Amniotic stem cell (primary cell): Measurements from ENCODE around the gene SYCE1L.
"Not testable (repeated sequence)": the region's sequence is repeated elsewhere in the genome, so short reads cannot be mapped to it uniquely, and the experiment has no call there.

Experiments
- DNase-seq: peaks from one replicate; lab custom pipeline; 2025; lab: John Stamatoyannopoulos, UW

Gene SYCE1L, protein sequence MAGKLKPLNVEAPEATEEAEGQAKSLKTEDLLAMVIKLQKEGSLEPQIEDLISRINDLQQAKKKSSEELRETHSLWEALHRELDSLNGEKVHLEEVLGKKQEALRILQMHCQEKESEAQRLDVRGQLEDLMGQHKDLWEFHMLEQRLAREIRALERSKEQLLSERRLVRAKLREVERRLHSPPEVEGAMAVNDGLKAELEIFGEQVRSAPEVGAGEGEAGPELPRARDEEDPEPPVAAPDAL

DNA sequence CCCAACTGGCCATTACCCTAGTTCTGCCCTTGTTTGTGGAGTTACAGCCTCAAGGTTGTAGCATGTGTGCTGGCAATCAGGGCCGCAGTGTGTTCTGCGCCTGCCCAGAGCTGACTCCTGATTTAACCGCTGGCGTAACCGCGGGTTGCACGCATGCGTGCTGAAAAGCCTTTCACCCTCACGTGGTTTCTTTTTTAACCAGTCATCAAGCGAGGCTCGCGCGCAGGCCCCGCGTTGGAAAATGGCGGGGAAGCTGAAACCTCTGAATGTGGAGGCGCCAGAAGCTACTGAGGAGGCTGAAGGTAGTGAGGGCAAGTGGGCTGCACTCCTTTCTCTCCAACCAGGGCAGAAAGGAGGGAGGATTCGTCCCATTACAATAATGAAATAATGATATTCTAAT is at the start of gene SYCE1L:
Gene SYCE1L, plus strand, starts transcription at position 198 of the 400 bp plus-strand sequence. Its CDS starts 44 bp downstream, at position 242.
- DNase-seq, result no peak

DNA sequence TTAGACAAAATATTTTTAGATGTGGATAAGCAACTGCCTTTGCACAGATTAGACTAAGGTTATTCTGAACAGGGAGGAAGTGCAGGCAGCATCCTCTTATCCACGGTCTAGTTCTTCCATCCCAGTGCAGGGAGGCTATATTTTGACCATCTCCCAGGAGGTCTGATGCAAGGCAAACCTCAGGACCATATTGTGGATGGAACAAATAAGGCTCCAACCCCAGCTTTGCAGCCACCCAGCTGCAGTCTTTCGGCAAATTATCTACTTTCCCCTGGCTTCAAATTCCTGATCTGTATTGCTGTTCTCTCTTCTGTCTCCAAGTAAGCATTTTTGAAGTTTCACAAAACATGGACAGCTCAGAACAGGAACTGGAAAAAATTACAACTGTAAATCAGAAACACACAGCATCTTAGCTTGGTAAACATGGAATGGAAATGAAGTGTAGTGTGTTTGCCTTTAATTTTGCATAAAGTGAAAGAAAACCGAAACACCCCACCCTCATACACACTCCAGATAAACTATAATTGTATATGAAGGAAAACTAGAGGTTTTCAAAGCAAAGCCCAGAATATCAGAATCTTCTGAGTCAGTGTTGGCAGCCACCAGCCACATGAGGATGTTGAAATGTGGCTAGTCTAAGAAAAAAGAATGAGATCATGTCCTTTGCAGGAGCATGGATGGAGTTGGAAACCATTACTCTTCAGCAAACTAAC is 41.7 kb upstream of the SYCE1L start:
- no peak for DNase-seq

GRCh38 chr16:77158293-77158692 is 40.9 kb upstream of the SYCE1L start:
- DNase-seq, result no peak

GRCh38 chr16:77165006-77165405 is 34.2 kb upstream of the SYCE1L start:
- no peak for DNase-seq

DNA sequence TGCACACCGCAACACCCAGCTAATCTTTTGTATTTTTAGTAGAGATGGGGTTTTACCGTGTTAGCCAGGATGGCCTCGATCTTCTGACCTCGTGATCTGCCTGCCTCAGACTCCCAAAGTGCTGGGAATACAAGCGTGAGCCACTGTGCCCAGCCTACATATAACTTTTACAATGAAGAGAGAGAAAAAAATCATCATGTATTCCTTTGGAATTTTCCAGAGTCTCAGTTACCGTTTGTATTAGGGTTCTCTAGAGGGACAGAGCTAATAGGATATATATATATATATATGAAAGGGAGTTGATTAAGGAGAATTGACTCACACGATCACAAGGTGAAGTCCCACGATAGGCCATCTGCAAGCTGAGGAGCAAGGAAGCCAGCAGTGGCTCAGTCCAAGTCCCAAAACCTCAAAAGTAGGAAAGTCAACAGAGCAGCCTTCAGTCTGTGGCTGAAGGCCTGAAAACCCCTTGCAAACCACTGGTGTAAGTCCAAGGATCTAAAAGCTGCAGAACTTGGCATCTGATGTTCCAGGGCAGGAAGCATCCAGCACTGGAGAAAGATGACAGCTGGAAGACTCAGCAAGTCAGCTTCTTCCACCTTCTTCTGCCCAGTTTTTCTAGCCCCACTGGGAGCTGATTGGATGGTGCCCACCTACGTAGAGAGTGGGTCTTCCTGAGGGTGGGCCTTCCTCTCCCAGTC is 33.5 kb upstream of the SYCE1L start:
- DNase-seq, result not testable (repeated sequence)

DNA sequence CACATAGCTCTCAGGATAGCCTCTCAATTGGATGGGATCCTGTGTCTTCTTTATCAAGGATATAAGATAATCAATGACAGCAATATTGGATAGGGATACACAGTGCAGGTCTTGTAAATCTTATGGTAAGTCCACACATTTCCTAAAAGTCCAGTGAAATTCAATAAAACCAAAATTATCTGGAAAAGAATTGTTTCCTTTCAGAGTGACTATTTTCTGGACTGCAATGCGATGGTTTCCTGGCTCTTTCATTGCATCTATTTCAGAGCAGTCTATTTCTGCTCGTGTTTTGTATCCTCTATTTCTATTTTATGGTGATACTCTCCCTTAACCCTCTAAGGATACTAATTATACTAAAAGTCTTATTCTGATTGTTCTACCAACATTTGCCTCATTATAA is 32.5 kb upstream of the SYCE1L start:
- DNase-seq, result no peak

DNA sequence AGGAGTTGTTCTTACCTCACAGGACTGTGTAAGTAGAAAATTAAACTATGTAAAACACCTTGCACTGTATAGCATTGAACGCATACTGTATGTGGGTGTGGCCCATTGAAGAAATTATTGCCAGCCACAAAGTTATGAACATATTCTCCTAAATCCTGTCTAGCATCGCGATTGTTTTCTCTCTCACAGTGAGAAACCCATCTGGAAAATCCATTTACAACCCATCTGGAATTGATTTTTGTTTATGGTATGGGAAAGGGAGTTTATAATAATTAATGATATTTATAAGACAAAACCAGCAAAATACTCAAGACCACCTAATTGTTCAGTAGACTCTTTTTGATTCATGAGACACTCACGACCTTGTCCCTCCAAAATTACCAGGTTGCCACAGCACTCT is 30.3 kb upstream of the SYCE1L start:
- no peak for DNase-seq

DNA sequence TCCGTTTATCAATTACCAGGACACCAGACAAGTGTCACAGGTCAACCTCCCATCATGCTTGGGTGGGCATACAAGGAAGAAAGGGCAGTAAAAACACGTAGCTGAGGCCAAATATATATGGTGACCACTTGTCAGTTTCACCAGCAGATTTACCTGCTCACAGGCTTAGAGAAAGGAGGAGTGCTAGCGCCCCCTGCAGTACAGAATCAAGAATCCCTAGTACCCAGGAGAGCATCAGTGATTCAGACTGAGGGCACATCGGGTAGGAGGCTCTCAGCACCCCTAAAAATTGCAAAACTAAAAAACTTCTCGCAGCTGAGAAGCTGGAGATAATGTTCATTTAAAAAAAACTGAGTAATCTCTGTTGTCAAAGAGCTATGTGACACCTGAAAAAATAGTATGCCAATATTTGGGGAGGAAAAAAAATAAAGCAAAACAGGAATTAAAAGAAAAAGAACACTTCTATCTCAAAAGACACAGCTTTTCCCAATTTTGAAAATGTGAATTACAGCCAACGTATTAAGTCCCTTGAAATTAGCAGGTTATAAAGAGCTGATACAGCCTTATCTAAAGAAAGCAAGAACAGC is 29.5 kb upstream of the SYCE1L start:
- DNase-seq, result no peak

- no peak for DNase-seq
Observed at GRCh38 chr16:77170805-77171204, 28.4 kb upstream of the SYCE1L start.

DNA sequence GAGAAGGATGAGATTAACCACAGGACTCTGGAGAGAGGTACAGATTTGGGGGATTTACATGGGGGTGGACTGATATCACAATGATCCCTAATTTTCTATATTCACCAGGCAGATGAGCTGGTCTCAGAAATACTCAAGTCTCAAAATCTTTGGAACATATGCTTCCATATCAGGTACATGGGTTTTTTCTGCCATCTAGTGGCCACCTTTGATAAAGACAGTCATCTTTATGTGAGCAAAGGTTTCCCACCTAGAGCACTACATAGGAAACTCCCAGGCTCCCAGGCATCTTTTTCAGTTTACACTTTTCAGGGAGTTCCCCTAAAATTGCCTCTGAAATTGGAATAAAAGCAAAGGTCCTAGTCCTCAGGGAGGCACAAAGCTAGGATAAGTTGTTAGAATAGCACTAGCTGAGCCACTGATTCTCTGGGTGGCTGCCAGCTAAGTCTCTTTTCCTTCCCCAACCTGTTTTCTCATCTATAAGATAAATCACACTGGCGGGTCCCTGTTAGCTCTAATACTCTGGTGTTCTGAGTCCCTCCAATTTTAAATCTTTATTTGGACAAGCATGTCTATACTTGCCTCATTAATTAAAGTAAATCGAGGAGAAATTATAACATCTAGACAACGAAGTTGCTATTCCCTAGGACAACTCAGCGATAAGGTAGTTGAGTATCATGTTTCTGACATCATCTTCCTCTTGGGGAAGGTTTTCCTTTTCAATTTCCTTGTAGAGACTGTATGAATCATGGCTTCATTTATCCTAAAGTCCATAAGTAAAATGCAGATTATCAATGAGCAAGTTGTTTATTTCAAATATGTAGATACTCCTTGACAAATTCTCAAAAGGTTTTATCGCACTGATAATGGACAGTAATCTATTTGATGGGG is 27.2 kb upstream of the SYCE1L start:
- DNase-seq, result peak; percentile 11

GRCh38 chr16:77172951-77173350 is 26.3 kb upstream of the SYCE1L start:
- DNase-seq, result no peak

GRCh38 chr16:77183137-77183536 is 16.1 kb upstream of the SYCE1L start:
- no peak for DNase-seq

- DNase-seq, result not testable (repeated sequence)
Observed at GRCh38 chr16:77186298-77186697, 12.9 kb upstream of the SYCE1L start.

DNA sequence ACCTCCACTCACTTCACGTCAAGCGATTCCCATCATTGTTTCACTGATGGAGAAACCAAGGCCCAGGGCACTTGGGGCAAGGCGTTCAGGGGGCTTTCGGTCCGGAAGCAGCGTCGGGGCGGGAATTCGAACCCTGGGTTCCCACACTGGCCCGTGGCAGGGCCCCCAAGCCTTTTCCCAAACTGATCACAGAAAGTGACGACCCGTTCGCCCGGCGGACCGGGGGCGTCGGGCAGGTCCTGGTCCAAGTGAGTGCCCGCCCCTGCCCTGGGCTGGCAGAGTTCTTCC is 9.1 kb upstream of the SYCE1L start:
- DNase-seq, result no peak

DNA sequence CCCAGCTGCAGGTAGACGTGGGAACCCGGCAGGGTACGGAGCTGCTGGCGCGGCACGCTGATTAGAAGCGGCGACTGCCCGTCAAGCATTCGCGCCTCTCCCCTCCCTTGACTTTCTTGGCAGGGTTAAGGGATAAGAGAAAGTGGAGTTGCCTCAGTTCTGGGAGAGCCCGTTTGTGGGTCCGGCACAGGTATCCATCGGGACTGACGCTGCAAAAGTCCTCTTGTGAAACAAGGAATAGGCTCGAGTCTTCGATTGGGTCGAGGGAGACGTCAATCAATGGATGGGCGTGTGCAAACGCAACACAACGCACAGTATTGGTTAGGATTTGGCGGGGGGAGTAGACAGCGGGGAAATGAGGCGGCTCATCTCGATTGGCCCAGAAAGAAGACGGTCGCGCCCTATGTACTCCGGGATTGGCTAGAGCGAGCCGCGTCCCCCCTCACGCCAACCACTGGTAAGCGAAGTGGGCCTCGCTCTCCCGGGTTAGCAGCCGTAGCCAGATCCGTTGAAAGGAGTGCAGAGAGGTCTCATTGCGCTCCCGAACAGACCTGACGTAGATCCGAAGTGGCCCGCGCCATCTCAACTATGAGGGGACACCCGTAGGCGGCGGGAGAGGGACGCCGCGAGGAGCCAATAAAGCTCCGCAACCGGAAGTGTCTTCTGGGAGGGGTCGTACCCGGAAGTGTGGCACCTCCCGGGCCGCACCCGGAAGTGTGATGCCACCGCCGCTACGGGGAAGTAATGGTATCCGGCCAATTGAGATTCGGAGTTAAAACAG is 8.5 kb upstream of the SYCE1L start, which contains the start of gene MON1B:
Gene MON1B, plus strand, starts transcription at position 713 of the 781 bp plus-strand sequence. CDS start 296 bp downstream, outside the sequence.
- peak; percentile 98 for DNase-seq

GRCh38 chr16:77191259-77191969 is 7.8 kb upstream of the SYCE1L start:
- DNase-seq, result no peak

GRCh38 chr16:77193377-77193776 is 5.8 kb upstream of the SYCE1L start:
- no peak for DNase-seq

- DNase-seq, result no peak
Observed at GRCh38 chr16:77194295-77195231, 4.6 kb upstream of the SYCE1L start.

DNA sequence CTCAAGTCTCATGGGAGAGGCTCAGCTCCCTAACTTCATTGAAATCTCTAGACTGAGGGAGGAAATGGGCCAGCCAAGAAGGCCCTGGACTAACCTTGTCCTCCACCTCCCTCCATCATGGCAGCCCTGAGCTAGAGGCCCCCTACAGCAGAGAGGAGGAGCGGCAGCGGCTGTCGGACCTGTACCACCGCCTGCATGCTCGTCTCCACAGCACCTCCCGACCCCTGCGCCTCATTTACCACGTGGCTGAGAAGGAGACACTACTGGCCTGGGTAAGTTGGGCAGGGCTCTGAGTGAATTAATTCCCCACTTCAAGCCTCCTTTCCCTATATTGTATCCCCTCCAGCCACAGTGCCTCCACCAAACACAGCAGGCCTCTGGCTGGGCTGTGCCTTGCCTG is 3.8 kb upstream of the SYCE1L start:
- DNase-seq, result no peak
